Measurements from ENCODE around the gene DYNLL2. TPM values are rescaled to one million over a fixed set of nuclear protein-coding genes. Genes with fewer than 3 reads are reported as not detected.

DYNLL2 gene
- total and polyA plus RNA-seq, 9 of the 15 experiments (the other 6 are each of a cell fraction or from before 2014, with no cell fraction given) = 1.8 to 24.5 (median 13.0) TPM

DNA sequence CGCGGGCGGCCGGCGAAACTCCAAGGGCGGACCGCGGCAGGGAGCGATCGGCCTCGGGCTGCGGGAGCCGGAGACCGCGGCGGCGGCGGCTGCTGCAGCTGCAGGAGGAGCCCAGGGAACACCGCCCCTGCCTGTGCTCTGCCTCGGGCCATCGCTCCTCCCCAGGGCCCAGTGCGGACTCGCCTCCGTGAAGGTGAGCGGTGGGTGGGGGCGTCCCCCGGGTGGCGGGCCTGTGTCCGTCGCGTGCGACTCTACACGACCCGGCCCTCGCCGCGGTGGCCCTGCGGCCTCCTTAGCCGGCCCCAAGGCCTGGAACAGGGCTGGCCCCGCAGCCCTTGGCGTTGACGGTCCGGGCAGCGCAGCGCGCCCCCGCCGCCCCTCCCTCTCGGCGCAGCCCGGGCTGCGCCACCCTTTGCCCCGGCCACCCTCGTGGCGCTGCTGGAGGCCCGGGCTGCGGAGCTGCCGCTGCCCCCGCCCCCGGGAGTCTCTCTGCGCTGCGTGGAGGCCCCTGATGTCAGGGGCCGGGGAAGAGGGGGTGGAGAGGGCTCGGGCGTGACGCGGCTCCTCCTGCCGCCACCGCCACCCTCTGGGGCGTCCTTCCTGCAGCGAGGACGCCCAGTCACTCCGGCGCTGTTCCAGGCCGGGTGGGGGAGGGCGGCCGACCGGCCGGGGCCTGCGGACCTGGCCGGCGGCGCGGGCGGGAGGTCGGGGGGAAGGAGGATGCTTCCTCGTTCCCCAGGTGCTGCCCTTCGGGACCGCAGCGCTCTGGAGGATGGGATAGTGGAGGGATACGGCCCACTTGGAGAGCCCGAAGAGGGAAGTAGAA, 485 bp downstream of the DYNLL2 start (continued):
- TF ChIP-seq, protein P1, sequence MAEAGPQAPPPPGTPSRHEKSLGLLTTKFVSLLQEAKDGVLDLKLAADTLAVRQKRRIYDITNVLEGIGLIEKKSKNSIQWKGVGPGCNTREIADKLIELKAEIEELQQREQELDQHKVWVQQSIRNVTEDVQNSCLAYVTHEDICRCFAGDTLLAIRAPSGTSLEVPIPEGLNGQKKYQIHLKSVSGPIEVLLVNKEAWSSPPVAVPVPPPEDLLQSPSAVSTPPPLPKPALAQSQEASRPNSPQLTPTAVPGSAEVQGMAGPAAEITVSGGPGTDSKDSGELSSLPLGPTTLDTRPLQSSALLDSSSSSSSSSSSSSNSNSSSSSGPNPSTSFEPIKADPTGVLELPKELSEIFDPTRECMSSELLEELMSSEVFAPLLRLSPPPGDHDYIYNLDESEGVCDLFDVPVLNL (CRISPR knock-in tag; IDR thresholded peaks at IDR 0.05; ENCODE audit: low read depth) = no peak
- TF ChIP-seq ZNF668 (CRISPR knock-in tag; IDR thresholded peaks at IDR 0.05) = no peak
- TF ChIP-seq FOSL1 (tag; conservative IDR thresholded peaks at IDR 0.05) = no peak
- TF ChIP-seq NBN (IDR thresholded peaks at IDR 0.05; ENCODE audit: low read depth) = no peak
- TF ChIP-seq KAT7 (CRISPR knock-in tag; IDR thresholded peaks at IDR 0.05; ENCODE audit: borderline replicate concordance) = no peak
- no peak for TF ChIP-seq ZNF785 (CRISPR knock-in tag; IDR thresholded peaks at IDR 0.05)
- TF ChIP-seq TAF15 (IDR thresholded peaks at IDR 0.05; ENCODE audit: low read depth, low read length) = no peak
- peak; percentile 59 for TF ChIP-seq PRPF4 (IDR thresholded peaks at IDR 0.05; ENCODE audit: insufficient read depth, low read depth, low read length, poor library complexity, severe bottlenecking)
- no peak for TF ChIP-seq RBM25 (IDR thresholded peaks at IDR 0.05; ENCODE audit: low read depth, low read length, severe bottlenecking)
- no peak for TF ChIP-seq HNRNPK (IDR thresholded peaks at IDR 0.05; ENCODE audit: low read depth, low read length, poor library complexity, severe bottlenecking)
- TF ChIP-seq, protein P2, sequence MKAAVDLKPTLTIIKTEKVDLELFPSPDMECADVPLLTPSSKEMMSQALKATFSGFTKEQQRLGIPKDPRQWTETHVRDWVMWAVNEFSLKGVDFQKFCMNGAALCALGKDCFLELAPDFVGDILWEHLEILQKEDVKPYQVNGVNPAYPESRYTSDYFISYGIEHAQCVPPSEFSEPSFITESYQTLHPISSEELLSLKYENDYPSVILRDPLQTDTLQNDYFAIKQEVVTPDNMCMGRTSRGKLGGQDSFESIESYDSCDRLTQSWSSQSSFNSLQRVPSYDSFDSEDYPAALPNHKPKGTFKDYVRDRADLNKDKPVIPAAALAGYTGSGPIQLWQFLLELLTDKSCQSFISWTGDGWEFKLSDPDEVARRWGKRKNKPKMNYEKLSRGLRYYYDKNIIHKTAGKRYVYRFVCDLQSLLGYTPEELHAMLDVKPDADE (conservative IDR thresholded peaks at IDR 0.05; ENCODE audit: control insufficient read depth, low read depth, low read length) = 0 out of 2 replicates have a peak, but pooled peaks have one; percentile 42
- TF ChIP-seq, protein P3, sequence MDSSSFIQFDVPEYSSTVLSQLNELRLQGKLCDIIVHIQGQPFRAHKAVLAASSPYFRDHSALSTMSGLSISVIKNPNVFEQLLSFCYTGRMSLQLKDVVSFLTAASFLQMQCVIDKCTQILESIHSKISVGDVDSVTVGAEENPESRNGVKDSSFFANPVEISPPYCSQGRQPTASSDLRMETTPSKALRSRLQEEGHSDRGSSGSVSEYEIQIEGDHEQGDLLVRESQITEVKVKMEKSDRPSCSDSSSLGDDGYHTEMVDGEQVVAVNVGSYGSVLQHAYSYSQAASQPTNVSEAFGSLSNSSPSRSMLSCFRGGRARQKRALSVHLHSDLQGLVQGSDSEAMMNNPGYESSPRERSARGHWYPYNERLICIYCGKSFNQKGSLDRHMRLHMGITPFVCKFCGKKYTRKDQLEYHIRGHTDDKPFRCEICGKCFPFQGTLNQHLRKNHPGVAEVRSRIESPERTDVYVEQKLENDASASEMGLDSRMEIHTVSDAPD (CRISPR knock-in tag; IDR thresholded peaks at IDR 0.05) = no peak
- TF ChIP-seq RFX7 (CRISPR knock-in tag; IDR thresholded peaks at IDR 0.05) = no peak
- TF ChIP-seq RFX5 (IDR thresholded peaks at IDR 0.05; ENCODE audit: low read depth, low read length) = no peak
- no peak for TF ChIP-seq MBD2 (IDR thresholded peaks at IDR 0.05; ENCODE audit: borderline replicate concordance, low read depth)
- TF ChIP-seq BMI1 (IDR thresholded peaks at IDR 0.05; ENCODE audit: low read length) = no peak
- TF ChIP-seq, protein P4, sequence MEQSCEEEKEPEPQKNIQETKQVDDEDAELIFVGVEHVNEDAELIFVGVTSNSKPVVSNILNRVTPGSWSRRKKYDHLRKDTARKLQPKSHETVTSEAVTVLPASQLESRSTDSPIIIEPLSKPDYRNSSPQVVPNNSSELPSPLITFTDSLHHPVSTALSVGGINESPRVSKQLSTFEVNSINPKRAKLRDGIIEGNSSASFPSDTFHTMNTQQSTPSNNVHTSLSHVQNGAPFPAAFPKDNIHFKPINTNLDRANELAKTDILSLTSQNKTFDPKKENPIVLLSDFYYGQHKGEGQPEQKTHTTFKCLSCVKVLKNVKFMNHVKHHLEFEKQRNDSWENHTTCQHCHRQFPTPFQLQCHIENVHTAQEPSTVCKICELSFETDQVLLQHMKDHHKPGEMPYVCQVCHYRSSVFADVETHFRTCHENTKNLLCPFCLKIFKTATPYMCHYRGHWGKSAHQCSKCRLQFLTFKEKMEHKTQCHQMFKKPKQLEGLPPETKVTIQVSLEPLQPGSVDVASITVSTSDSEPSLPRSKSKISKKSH (CRISPR knock-in tag; IDR thresholded peaks at IDR 0.05) = no peak
- TF ChIP-seq, protein P5, sequence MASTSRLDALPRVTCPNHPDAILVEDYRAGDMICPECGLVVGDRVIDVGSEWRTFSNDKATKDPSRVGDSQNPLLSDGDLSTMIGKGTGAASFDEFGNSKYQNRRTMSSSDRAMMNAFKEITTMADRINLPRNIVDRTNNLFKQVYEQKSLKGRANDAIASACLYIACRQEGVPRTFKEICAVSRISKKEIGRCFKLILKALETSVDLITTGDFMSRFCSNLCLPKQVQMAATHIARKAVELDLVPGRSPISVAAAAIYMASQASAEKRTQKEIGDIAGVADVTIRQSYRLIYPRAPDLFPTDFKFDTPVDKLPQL (IDR thresholded peaks at IDR 0.05; ENCODE audit: extremely low read depth, insufficient read length) = no peak
- TF ChIP-seq, protein P6, sequence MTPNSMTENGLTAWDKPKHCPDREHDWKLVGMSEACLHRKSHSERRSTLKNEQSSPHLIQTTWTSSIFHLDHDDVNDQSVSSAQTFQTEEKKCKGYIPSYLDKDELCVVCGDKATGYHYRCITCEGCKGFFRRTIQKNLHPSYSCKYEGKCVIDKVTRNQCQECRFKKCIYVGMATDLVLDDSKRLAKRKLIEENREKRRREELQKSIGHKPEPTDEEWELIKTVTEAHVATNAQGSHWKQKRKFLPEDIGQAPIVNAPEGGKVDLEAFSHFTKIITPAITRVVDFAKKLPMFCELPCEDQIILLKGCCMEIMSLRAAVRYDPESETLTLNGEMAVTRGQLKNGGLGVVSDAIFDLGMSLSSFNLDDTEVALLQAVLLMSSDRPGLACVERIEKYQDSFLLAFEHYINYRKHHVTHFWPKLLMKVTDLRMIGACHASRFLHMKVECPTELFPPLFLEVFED (CRISPR knock-in tag; conservative IDR thresholded peaks at IDR 0.05) = no peak
- TF ChIP-seq SETDB1 (IDR thresholded peaks at IDR 0.05; ENCODE audit: low read length) = no peak
- TF ChIP-seq CAMTA2 (CRISPR knock-in tag; conservative IDR thresholded peaks at IDR 0.05) = no peak
